ENCODE measurements around the gene HCN4. TPM values are rescaled to one million over a fixed set of nuclear protein-coding genes. Genes with fewer than 3 reads are reported as not detected.
A peak's percentile ranks its signal among the peaks of the same experiment; 100 is the strongest.

HCN4 gene
- total RNA-seq, 4 donors from 2014 or later: 0.18 to 0.85 TPM; not detected in 2

DNA sequence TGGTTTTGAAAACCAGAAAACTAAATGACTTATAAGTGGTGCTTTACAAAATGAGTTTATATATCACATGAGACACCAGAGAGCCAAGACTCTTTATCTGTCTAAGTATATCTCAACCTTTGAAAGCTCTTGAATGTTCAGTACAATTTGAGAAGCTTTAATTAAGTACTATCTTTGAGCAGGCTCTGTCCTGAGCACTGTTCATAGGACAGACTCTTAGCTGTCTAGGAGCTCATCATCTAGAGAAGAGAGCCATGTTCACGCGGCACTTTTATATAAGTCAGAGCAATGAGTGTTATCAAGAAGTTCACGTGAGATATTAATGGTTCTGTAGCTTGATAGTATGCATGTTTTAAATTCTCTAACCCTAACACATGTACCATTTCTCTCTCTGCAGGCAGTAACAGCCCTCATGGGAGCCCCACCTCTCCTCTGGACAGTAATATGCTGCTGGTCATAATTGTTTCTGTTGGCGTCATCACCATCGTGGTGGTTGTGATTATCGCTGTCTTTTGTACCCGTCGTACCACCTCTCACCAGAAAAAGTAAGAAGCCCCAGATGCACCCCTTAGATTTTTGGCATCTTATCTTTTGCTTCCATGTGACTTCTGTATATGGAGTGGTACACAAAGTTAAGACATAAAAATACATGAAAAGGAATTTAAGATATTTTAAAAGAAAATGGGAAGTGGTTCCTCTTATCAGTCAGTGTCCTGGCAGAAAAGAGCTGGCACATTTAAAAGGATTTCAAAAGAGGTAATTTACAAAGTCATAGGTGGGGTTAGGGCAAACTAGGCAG lies 86.0 kb downstream of the HCN4 start:
- peaks cover 0 to 74% (median 0%) of the 10 kb centered on the region in 3 donors for H3K36me3 ChIP-seq
- no peak overlapping the region for H3K27ac ChIP-seq

DNA sequence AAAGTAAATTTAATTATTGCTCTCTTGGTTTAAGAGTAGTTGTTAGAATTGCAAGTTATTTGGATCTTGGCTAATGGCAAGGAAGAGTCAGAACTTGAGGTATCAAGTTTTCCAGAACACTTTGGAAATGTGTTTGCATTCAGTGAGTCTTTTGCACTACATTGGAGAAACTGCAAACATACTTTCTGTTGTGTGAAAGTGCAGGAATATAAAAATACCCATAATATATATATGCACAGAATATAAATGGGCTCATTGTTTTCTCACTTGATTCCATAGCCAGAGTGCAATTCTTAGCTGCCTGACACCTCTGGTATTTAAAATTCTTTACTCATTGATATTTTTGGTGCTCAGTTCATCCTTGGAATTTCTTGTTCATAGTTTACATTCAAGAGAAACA lies 92.9 kb downstream of the HCN4 start:
- H3K27ac ChIP-seq: no peak overlapping the region
- H3K4me1 ChIP-seq: no peaks in the 10 kb centered on the region
- no peaks in the 10 kb centered on the region for H3K27me3 ChIP-seq
- peaks cover 0 to 41% (median 0%) of the 10 kb centered on the region in 3 donors for H3K36me3 ChIP-seq
- DNase-seq: no peak
- no peak overlapping the region for H3K4me3 ChIP-seq
- H3K9me3 ChIP-seq: no peaks in the 10 kb centered on the region
- TF ChIP-seq, protein P1, sequence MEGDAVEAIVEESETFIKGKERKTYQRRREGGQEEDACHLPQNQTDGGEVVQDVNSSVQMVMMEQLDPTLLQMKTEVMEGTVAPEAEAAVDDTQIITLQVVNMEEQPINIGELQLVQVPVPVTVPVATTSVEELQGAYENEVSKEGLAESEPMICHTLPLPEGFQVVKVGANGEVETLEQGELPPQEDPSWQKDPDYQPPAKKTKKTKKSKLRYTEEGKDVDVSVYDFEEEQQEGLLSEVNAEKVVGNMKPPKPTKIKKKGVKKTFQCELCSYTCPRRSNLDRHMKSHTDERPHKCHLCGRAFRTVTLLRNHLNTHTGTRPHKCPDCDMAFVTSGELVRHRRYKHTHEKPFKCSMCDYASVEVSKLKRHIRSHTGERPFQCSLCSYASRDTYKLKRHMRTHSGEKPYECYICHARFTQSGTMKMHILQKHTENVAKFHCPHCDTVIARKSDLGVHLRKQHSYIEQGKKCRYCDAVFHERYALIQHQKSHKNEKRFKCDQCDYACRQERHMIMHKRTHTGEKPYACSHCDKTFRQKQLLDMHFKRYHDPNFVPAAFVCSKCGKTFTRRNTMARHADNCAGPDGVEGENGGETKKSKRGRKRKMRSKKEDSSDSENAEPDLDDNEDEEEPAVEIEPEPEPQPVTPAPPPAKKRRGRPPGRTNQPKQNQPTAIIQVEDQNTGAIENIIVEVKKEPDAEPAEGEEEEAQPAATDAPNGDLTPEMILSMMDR (IDR thresholded peaks at IDR 0.05): no peak
- no peak for TF ChIP-seq POLR2A (IDR thresholded peaks at IDR 0.05)

More for the DNA sequence above, 86.0 kb downstream of the HCN4 start:
- no peak for TF ChIP-seq POLR2A (IDR thresholded peaks at IDR 0.05)
- TF ChIP-seq, protein P1 (IDR thresholded peaks at IDR 0.05): no peak
- H3K9me3 ChIP-seq: no peaks in the 10 kb centered on the region
- no peak overlapping the region for H3K4me3 ChIP-seq
- no peak for DNase-seq
- no peaks in the 10 kb centered on the region for H3K4me1 ChIP-seq
- no peaks in the 10 kb centered on the region for H3K27me3 ChIP-seq

DNA sequence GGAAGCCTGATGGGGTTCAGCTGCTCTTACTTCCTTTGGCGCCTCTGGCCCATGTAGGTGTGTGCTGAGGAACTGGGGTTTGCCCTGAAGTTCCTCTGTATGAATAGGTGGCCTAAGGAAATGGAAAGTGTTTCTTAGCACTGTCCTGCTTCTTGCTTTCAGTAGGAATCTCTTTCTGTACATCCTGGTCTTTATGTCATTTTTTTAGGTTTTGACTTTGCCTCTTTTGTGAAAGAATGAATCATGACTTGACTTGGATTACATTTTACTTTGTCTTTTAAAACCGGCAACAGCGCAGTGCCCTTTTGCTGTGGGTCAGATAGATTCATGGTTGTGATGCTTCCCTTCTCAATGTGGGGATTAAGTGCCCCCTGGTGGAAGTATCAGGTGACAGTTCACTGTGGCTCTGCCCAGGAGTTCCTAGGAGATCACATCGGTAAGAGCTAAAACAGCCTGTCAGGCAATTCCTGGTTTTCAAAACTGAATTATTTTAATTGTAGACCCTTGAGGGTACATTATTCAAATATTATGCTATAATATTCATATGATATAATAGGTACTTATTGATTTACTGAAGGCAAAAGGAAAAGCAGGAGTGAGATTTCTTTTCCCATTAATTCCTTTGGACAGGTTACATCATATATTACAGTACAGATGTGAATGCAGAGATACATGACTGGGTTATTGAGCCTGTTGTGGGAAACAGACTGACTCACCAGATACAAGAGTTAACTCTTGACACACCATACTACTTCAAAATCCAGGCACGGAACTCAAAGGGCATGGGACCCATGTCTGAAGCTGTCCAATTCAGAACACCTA lies 95.4 kb downstream of the HCN4 start:
- peak in 2 of 3 donors; percentile 30 to 73 for DNase-seq
- H3K4me3 ChIP-seq: no peak overlapping the region
- TF ChIP-seq, protein P1 (IDR thresholded peaks at IDR 0.05): peak in 5 of 6 experiments; percentile 48 to 68 (median 66)
- TF ChIP-seq POLR2A (IDR thresholded peaks at IDR 0.05): no peak
- no peaks in the 10 kb centered on the region for H3K4me1 ChIP-seq
- no peaks in the 10 kb centered on the region for H3K27me3 ChIP-seq
- H3K27ac ChIP-seq: no peak overlapping the region
- peaks cover 0 to 46% (median 0%) of the 10 kb centered on the region in 3 donors for H3K36me3 ChIP-seq
- H3K9me3 ChIP-seq: no peaks in the 10 kb centered on the region

DNA sequence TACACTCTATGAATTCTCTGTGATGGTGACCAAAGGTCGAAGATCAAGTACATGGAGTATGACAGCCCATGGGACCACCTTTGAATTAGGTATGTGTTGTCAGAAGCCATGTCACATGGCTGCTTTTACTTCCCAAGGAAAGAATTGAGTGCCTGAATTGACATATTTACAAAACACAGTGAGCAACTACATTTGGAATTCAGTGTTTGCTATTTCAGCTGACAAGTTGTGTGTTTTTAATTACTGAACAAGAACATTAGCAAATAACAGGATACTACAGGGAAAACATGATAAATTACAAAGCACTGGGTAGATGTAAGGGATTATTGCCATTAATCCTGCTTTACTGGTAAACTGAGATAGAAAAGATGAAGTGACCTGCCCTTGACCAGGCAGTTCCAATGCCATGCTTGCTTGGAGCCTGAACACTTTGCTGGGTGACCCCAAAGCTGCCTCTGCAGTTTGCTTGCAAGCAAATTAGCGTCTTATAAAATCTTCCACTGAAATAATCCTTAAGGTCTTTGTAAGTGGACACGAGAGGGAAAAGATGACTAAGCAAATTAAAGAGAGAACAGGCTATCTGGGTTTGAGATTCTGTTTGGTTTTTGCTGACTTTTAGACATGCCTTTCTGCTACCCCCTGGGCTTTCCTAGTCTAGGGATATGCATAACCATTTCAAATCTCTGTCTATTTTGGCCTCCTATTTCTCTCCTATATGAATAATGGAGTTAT lies 98.2 kb downstream of the HCN4 start:
- Histone ChIP-seq H3K4me3 (no peak overlapping the region), H3K36me3 (peaks cover 0 to 58% (median 0%) of the 10 kb centered on the region in 3 donors), H3K4me1 (no peaks in the 10 kb centered on the region), H3K9me3 (no peaks in the 10 kb centered on the region), H3K27ac (no peak overlapping the region), H3K27me3 (no peaks in the 10 kb centered on the region)
- no peak for TF ChIP-seq POLR2A (IDR thresholded peaks at IDR 0.05)
- TF ChIP-seq, protein P1 (IDR thresholded peaks at IDR 0.05): no peak
- DNase-seq: no peak

Other genes with a start within 250 kb of the HCN4 start
- gene REC114, start 74.2 kb upstream of the HCN4 start, total RNA-seq: not detected

Measured in Peyer's patch (tissue), 4 donors.